NCI-H82 treated with DMSO at 0.1 percent for 48 hours (cell line): ENCODE measurements around the gene VSIG1.
A peak's percentile ranks its signal among the peaks of the same experiment; 100 is the strongest.

Experiments
- DNase-seq: peaks from one replicate; lab custom pipeline; 2025; ENCODE audit not compliant: unreplicated experiment; lab: John Stamatoyannopoulos, UW

Gene VSIG1

DNA sequence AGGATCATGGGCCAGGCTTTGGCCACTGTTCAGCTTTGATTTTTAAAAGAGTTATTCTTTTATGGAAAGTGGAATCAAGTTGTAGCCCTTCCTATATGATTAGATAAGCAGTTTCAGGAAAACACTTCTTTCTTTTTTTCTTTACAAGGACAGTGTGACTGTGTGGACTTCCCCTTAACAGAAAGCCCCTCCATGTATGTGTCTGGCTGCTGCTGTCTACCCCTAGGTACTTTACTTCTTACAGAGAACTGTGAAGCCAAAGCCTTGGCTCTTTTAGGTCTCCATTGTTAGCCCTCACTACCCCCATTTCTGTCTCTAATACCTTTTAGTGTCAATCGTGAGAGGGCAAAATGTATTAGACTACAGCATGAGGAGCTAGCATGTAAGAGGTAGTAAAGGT, 19.1 kb downstream of the VSIG1 start:
- DNase-seq = no peak

GRCh38 chrX:108064613-108065012, 19.7 kb downstream of the VSIG1 start:
- DNase-seq = no peak

- DNase-seq = no peak
Observed at GRCh38 chrX:108068121-108068520, 23.3 kb downstream of the VSIG1 start.

DNA sequence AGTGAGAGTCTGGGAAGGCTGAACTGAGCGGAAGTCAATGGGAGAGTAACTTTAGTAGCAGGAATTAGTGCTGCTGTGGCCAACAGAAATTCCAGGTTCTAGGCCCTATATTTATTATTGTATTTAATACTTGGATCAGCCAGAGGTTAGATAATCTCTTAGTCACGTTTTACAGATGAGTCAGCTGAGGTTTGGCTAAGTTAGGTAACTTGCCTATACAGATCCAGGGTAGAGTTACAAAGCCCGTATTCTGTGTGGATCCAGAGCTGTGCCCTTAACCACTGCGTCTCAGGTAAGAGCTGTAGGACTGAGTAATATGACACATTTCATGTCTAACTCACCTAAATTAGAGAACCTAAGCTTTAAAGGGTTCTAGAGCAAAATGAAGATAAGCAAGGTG, 26.0 kb downstream of the VSIG1 start:
- no peak for DNase-seq

GRCh38 chrX:108071578-108071977, 26.7 kb downstream of the VSIG1 start:
- no peak for DNase-seq

DNA sequence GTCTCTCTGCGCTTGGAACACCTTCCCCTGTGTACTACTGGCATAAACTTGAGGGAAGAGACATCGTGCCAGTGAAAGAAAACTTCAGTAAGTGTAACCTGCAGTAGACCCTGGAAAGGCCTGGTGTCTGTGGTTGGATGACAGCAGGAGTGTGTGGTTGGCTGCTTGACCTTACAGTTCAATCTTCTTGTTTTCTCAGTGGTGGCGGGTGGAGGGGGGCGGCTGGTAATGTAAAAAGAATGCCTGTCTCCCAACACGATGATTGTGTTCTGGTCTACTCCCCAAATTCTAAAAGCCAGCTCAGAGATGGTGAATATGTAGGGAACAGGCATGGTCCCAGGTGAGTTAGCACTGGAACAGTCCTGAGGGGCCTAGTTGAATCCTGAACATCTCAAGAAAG, 27.9 kb downstream of the VSIG1 start:
- DNase-seq = no peak

- DNase-seq = no peak
Observed at GRCh38 chrX:108081110-108081509, 36.2 kb downstream of the VSIG1 start.

DNA sequence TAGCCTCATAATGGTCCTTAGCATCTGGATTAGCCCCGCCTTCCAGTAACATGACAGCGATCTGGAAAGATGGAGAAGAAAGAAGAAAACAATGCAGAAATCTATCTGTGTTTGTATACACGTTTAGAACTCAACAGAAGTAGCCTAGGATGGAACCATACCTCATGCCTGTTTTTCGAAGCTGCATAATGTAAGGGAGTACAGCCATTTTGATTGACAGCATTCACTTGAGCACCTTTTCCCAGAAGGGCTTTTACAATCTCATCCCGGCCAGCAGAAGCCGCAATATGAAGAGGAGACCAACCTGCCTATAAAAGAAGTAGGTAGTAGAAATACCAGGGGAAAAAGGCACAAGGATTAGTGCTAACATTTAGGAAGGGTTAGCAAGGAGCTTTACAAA, 42.9 kb downstream of the VSIG1 start:
- DNase-seq = no peak

DNA sequence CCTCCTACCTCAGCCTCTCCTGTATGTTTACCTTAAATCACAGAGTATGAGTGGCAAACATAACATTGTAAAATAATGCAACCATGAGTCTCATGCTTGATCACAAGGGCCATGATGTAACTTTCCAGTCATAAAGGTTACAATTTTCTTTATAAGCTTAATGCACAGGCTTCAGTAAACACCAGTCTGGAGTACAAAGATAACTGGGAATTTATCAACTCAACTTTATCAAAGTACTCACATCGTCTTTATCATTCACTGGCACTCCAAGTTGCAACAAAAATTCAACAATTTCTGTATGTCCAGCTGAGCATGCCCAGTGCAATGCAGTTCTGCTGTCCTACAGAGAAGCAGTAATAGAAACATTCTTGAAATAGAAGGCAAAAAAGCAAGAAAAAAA, 43.6 kb downstream of the VSIG1 start:
- no peak for DNase-seq

GRCh38 chrX:108090491-108091263, 45.8 kb downstream of the VSIG1 start:
- DNase-seq = no peak

GRCh38 chrX:108091264-108091877, 46.5 kb downstream of the VSIG1 start, which contains the start of the genes ATG4A and PSMD10:
Gene ATG4A (plus strand): TSS chrX:108091778. CDS start chrX:108091827, 49 bp downstream.
Gene PSMD10 (minus strand): TSS chrX:108091542. CDS start chrX:108091520, 22 bp downstream.
- peak; percentile 89 for DNase-seq

- no peak for DNase-seq
Observed at GRCh38 chrX:108091878-108092291, 47.0 kb downstream of the VSIG1 start.

- no peak for DNase-seq
Observed at GRCh38 chrX:108097380-108097779, 52.5 kb downstream of the VSIG1 start.

DNA sequence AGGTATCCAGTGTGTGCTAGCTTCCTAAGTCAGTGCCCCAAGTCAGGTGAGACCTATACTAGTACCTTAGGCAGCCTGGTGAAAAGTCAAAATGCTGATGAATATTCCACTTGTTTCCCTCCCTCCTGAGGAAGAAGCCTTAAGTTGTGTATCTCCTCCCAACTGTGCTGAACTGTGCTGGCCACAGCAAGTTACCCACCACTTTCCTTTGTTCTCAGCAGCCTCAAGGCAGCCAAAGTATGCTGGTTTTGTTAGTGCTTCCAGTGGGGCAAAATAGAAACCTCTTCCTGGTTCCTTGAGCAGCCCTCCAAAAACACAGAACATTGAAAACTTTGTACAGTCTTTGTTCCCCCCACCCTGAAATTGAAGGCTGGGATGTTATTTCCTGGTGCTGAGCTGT, 60.6 kb downstream of the VSIG1 start:
- DNase-seq = no peak

DNA sequence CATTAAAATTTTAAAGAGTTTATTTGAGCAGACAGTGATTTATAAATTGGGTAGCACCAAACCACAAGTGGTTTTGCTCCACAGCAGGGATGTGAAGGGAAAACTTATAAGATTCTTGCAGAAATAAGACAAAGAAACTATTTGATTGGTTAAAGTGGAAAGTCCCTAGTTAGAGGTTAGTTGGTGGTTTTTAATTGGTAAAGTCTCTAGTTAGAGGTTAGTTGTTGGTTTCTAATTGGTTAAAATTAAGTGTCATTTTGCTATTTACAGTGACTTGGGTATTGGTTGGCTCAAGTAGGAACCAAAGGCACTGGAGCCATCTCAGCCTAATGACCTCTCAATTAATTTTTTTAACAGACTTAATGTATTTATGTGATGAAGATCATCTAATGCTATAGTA, 69.7 kb downstream of the VSIG1 start:
- no peak for DNase-seq

DNA sequence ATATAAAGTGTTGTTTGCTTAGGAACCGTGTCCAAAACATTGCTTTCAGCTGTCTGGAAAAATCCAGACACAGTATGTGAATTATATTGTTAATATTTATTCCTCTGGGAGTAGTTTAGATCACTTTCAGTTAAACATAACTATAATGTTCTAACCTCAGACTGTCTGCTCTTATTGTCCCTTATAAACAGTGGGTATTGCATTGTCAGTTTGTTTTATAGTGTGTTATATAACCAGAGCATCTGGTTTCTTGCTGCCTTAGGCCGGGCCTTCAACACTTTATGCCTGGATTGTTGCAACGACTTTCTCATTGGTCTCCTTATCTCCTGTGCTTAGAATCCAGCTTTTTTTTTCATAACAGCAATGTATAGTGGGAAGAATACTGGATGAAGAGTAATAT, 73.1 kb downstream of the VSIG1 start:
- no peak for DNase-seq

- no peak for DNase-seq
Observed at GRCh38 chrX:108121291-108121690, 76.4 kb downstream of the VSIG1 start.

DNA sequence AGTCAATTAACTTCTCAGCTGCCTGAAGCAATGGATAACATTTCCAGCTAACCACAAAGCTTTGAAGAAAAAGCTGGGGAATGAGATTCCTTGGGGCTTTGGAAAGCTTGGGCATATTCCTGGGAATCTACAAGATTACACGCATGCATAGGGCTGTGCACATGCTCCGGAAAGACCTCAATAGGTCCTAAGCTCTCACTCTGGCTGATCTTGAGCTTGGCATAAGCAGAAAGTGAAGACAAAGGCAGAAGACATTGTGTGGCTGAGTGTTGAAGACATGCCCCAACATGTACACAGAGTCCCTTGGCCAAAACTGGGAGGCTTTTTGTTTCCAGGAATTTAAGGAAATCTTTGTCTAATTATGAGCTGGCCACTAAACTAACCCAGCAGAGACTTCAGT, 77.9 kb downstream of the VSIG1 start:
- DNase-seq = no peak

- no peak for DNase-seq
Observed at GRCh38 chrX:108123591-108124366, 78.9 kb downstream of the VSIG1 start.

GRCh38 chrX:108126661-108127060, 81.8 kb downstream of the VSIG1 start:
- no peak for DNase-seq

- DNase-seq = no peak
Observed at GRCh38 chrX:108127152-108127551, 82.3 kb downstream of the VSIG1 start.
